ENCODE results near the gene RASGRF2.

GRCh38 chr5:81068635-81069034 is 108.5 kb downstream of the RASGRF2 start:
- TF ChIP-seq HLTF (IDR thresholded peaks at IDR 0.05): no peak
- no peak for TF ChIP-seq E2F5 (CRISPR knock-in tag; IDR thresholded peaks at IDR 0.05)
- no peak for TF ChIP-seq EP300 (IDR thresholded peaks at IDR 0.05; ENCODE audit: low read length)
- TF ChIP-seq TRIM28 (IDR thresholded peaks at IDR 0.05): no peak
- no peak for TF ChIP-seq RERE (CRISPR knock-in tag; IDR thresholded peaks at IDR 0.05; ENCODE audit: borderline replicate concordance)
- TF ChIP-seq CTCF (IDR thresholded peaks at IDR 0.05 in 2 of 3, conservative IDR thresholded peaks at IDR 0.05 in 1 of 3; ENCODE audit: insufficient read depth in 2 of 3, low read depth in 1 of 3, low read length in 3 of 3): no peak
- TF ChIP-seq SMAD1 (IDR thresholded peaks at IDR 0.05; ENCODE audit: low read depth, low read length, partially characterized antibody): no peak

Measured in K562 (cell line).